ENCODE results near the gene RNASEH2B.

DNA sequence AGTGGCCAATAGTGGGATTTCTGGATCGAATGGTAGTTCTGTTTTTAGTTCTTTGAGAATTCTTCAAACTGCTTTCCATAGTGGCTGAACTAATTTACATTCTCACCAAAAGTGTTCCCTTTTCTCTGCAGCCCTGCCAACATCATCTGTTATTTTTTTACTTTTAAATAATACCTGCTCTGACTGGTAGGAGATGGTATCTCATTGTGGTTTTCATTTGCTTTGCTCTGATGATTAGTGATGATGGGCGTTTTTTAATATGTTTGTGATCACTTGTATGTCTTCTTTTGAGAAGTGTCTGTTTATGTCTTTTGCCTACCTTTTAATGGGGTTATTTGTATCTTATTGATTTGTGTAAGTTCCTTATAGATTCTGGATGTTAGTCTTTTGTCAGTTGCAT is 48.0 kb downstream of the RNASEH2B start:
- TF ChIP-seq TCF12 (IDR thresholded peaks at IDR 0.05): no peak
- TF ChIP-seq TCF12 (CRISPR knock-in tag; IDR thresholded peaks at IDR 0.05): no peak
- no peak for TF ChIP-seq RXRA (CRISPR knock-in tag; IDR thresholded peaks at IDR 0.05)
- no peak for TF ChIP-seq NFAT5 (CRISPR knock-in tag; IDR thresholded peaks at IDR 0.05)
- no peak for TF ChIP-seq ZFP36L2 (CRISPR knock-in tag; IDR thresholded peaks at IDR 0.05)
- no peak for TF ChIP-seq USF2 (IDR thresholded peaks at IDR 0.05; ENCODE audit: low read depth, low read length)
- no peak for TF ChIP-seq USF2 (CRISPR knock-in tag; IDR thresholded peaks at IDR 0.05; ENCODE audit: borderline replicate concordance)
- no peak for TF ChIP-seq HMGA1 (CRISPR knock-in tag; conservative IDR thresholded peaks at IDR 0.05)
- TF ChIP-seq, protein P1, sequence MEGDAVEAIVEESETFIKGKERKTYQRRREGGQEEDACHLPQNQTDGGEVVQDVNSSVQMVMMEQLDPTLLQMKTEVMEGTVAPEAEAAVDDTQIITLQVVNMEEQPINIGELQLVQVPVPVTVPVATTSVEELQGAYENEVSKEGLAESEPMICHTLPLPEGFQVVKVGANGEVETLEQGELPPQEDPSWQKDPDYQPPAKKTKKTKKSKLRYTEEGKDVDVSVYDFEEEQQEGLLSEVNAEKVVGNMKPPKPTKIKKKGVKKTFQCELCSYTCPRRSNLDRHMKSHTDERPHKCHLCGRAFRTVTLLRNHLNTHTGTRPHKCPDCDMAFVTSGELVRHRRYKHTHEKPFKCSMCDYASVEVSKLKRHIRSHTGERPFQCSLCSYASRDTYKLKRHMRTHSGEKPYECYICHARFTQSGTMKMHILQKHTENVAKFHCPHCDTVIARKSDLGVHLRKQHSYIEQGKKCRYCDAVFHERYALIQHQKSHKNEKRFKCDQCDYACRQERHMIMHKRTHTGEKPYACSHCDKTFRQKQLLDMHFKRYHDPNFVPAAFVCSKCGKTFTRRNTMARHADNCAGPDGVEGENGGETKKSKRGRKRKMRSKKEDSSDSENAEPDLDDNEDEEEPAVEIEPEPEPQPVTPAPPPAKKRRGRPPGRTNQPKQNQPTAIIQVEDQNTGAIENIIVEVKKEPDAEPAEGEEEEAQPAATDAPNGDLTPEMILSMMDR (CRISPR knock-in tag; IDR thresholded peaks at IDR 0.05): no peak
- no peak for TF ChIP-seq JUNB (CRISPR knock-in tag; IDR thresholded peaks at IDR 0.05; ENCODE audit: borderline replicate concordance)
- no peak for TF ChIP-seq CBX5 (CRISPR knock-in tag; IDR thresholded peaks at IDR 0.05; ENCODE audit: borderline replicate concordance)
- TF ChIP-seq SNRNP70 (IDR thresholded peaks at IDR 0.05; ENCODE audit: low read depth, low read length): no peak
